ENCODE results near the gene UPK3A. TPM values are rescaled to one million over a fixed set of nuclear protein-coding genes. Genes with fewer than 3 reads are reported as not detected.

UPK3A gene
- total and polyA plus RNA-seq, 2 experiments from 2014 or later: 0.47 TPM; not detected in 1

DNA sequence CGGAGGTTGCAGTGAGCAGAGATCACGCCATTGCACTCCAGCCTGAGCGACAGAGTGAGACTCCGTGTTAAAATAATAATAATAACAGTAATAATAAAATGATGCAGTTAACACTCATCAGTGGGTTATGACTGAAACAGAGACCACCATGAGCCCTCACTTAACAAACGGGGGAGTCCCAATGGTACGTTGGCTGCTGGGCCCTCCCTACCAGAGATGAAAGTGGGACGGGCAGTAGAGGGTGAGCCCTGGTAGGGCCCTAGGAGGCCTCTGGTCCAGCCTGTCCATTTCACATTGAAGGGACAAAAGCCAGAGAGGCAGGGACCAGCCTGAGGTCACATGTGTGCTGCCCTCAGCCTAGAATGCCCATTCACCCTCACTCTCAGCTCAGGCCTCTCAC, 30.4 kb upstream of the UPK3A start:
- no peaks in the 10 kb centered on the region for H3K36me3 ChIP-seq (ENCODE audit: insufficient read depth)
- H3K4me3 ChIP-seq: no peak overlapping the region
- Mint-ChIP-seq H3K27ac (no peak overlapping the region), H3K36me3 (ENCODE audit: low read depth) (peaks cover 2% of the 10 kb centered on the region; the same call in 1 of the 3 replicates), H3K27me3 (ENCODE audit: insufficient read depth, low read depth, poor library complexity) (no peaks in the 10 kb centered on the region), H3K4me1 (0 out of 3 replicates have a peak, but pooled peaks cover 3% of the 10 kb centered on the region), H3K9me3 (peaks cover 13% of the 10 kb centered on the region), H3K4me3 (no peak overlapping the region)
- no peaks in the 10 kb centered on the region for H3F3A ChIP-seq (replicated peaks; ENCODE audit: low read depth)
- TF ChIP-seq EZH2 (IDR thresholded peaks at IDR 0.05; ENCODE audit: low read depth, unreplicated experiment) (no peak), ZNF331 (CRISPR knock-in tag; IDR thresholded peaks at IDR 0.05; ENCODE audit: low read depth) (no peak), EZH2phosphoT487 (IDR thresholded peaks at IDR 0.05; ENCODE audit: unreplicated experiment) (no peak), ETS1 (IDR thresholded peaks at IDR 0.05) (no peak), NANOG (IDR thresholded peaks at IDR 0.05; ENCODE audit: borderline replicate concordance) (no peak), CTCF (conservative IDR thresholded peaks at IDR 0.05; ENCODE audit: low read depth in 2 of 2) (no peak), JUNB (IDR thresholded peaks at IDR 0.05; ENCODE audit: unreplicated experiment) (no peak), CREB1 (CRISPR knock-in tag; IDR thresholded peaks at IDR 0.05; ENCODE audit: low read depth) (no peak), ZNF114 (CRISPR knock-in tag; IDR thresholded peaks at IDR 0.05) (no peak), POLR2AphosphoS5 (IDR thresholded peaks at IDR 0.05; ENCODE audit: low read depth) (no peak), STAT1 (IDR thresholded peaks at IDR 0.05; ENCODE audit: unreplicated experiment) (no peak)
- TF ChIP-seq, protein P1, sequence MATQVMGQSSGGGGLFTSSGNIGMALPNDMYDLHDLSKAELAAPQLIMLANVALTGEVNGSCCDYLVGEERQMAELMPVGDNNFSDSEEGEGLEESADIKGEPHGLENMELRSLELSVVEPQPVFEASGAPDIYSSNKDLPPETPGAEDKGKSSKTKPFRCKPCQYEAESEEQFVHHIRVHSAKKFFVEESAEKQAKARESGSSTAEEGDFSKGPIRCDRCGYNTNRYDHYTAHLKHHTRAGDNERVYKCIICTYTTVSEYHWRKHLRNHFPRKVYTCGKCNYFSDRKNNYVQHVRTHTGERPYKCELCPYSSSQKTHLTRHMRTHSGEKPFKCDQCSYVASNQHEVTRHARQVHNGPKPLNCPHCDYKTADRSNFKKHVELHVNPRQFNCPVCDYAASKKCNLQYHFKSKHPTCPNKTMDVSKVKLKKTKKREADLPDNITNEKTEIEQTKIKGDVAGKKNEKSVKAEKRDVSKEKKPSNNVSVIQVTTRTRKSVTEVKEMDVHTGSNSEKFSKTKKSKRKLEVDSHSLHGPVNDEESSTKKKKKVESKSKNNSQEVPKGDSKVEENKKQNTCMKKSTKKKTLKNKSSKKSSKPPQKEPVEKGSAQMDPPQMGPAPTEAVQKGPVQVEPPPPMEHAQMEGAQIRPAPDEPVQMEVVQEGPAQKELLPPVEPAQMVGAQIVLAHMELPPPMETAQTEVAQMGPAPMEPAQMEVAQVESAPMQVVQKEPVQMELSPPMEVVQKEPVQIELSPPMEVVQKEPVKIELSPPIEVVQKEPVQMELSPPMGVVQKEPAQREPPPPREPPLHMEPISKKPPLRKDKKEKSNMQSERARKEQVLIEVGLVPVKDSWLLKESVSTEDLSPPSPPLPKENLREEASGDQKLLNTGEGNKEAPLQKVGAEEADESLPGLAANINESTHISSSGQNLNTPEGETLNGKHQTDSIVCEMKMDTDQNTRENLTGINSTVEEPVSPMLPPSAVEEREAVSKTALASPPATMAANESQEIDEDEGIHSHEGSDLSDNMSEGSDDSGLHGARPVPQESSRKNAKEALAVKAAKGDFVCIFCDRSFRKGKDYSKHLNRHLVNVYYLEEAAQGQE (IDR thresholded peaks at IDR 0.05; ENCODE audit: unreplicated experiment): no peak
- TF ChIP-seq, protein P2, sequence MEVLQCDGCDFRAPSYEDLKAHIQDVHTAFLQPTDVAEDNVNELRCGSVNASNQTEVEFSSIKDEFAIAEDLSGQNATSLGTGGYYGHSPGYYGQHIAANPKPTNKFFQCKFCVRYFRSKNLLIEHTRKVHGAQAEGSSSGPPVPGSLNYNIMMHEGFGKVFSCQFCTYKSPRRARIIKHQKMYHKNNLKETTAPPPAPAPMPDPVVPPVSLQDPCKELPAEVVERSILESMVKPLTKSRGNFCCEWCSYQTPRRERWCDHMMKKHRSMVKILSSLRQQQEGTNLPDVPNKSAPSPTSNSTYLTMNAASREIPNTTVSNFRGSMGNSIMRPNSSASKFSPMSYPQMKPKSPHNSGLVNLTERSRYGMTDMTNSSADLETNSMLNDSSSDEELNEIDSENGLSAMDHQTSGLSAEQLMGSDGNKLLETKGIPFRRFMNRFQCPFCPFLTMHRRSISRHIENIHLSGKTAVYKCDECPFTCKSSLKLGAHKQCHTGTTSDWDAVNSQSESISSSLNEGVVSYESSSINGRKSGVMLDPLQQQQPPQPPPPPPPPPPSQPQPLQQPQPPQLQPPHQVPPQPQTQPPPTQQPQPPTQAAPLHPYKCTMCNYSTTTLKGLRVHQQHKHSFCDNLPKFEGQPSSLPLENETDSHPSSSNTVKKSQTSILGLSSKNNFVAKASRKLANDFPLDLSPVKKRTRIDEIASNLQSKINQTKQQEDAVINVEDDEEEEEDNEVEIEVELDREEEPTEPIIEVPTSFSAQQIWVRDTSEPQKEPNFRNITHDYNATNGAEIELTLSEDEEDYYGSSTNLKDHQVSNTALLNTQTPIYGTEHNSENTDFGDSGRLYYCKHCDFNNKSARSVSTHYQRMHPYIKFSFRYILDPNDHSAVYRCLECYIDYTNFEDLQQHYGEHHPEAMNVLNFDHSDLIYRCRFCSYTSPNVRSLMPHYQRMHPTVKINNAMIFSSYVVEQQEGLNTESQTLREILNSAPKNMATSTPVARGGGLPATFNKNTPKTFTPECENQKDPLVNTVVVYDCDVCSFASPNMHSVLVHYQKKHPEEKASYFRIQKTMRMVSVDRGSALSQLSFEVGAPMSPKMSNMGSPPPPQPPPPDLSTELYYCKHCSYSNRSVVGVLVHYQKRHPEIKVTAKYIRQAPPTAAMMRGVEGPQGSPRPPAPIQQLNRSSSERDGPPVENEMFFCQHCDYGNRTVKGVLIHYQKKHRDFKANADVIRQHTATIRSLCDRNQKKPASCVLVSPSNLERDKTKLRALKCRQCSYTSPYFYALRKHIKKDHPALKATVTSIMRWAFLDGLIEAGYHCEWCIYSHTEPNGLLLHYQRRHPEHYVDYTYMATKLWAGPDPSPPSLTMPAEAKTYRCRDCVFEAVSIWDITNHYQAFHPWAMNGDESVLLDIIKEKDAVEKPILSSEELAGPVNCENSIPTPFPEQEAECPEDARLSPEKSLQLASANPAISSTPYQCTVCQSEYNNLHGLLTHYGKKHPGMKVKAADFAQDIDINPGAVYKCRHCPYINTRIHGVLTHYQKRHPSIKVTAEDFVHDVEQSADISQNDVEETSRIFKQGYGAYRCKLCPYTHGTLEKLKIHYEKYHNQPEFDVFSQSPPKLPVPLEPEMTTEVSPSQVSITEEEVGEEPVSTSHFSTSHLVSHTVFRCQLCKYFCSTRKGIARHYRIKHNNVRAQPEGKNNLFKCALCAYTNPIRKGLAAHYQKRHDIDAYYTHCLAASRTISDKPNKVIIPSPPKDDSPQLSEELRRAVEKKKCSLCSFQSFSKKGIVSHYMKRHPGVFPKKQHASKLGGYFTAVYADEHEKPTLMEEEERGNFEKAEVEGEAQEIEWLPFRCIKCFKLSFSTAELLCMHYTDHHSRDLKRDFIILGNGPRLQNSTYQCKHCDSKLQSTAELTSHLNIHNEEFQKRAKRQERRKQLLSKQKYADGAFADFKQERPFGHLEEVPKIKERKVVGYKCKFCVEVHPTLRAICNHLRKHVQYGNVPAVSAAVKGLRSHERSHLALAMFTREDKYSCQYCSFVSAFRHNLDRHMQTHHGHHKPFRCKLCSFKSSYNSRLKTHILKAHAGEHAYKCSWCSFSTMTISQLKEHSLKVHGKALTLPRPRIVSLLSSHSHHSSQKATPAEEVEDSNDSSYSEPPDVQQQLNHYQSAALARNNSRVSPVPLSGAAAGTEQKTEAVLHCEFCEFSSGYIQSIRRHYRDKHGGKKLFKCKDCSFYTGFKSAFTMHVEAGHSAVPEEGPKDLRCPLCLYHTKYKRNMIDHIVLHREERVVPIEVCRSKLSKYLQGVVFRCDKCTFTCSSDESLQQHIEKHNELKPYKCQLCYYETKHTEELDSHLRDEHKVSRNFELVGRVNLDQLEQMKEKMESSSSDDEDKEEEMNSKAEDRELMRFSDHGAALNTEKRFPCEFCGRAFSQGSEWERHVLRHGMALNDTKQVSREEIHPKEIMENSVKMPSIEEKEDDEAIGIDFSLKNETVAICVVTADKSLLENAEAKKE (CRISPR knock-in tag; IDR thresholded peaks at IDR 0.05): no peak
- H3K79me2 ChIP-seq (replicated peaks; ENCODE audit: insufficient read depth): no peaks in the 10 kb centered on the region
- ATAC-seq (no peak), DNase-seq (ENCODE audit: low spot score) (no peak)
- no peak overlapping the region for H3K27ac ChIP-seq (ENCODE audit: low read depth)
- no peaks in the 10 kb centered on the region for H3K4me1 ChIP-seq (ENCODE audit: insufficient read depth)
- H4K20me1 ChIP-seq (replicated peaks; ENCODE audit: insufficient read depth): no peaks in the 10 kb centered on the region
- no peaks in the 10 kb centered on the region for H3K9me2 ChIP-seq (ENCODE audit: insufficient read depth)
- H3K27me3 ChIP-seq (ENCODE audit: insufficient read depth): no peaks in the 10 kb centered on the region
- H2AFZ ChIP-seq: no peak overlapping the region
- no peak overlapping the region for H3K4me2 ChIP-seq

All from GM23338 (cell line).